Muscle layer of colon (tissue), 2 donors: ENCODE results near the gene B3GAT2.

Source experiments
- H3K27ac ChIP-seq: one replicate; pipeline ENCODE4 v1.7.0; 2013; ENCODE audit warnings: low read depth, mild to moderate bottlenecking, low read length, moderate library complexity
- H3K27me3 ChIP-seq, 2 donors: one replicate each; pipeline ENCODE4 v1.7.0; 2013; ENCODE audit warnings: low read length in 2 of 2, mild to moderate bottlenecking in 2 of 2; ENCODE audit not compliant: insufficient read depth in 2 of 2, control insufficient read depth in 1 of 2
- H3K36me3 ChIP-seq: one replicate; pipeline ENCODE4 v1.7.0; 2013; ENCODE audit warnings: mild to moderate bottlenecking, low read length; ENCODE audit not compliant: insufficient read depth
- H3K4me1 ChIP-seq: one replicate; pipeline ENCODE4 v1.7.0; 2013; ENCODE audit warnings: mild to moderate bottlenecking, low read length; ENCODE audit not compliant: insufficient read depth
- H3K4me3 ChIP-seq, 2 donors: one replicate each; pipeline ENCODE4 v1.7.0; 2013; ENCODE audit warnings: low read length in 2 of 2, low read depth in 1 of 2, mild to moderate bottlenecking in 1 of 2, moderate library complexity in 1 of 2
- H3K9ac ChIP-seq: one replicate; pipeline ENCODE4 v1.7.0; 2013; ENCODE audit warnings: low read length
- H3K9me3 ChIP-seq: one replicate; pipeline ENCODE4 v1.7.0; 2013; ENCODE audit warnings: mild to moderate bottlenecking, low read length
- donor health status: abdominal sarcoma.
- donor health status: Adenocarcinoma of cecum.

Gene B3GAT2

GRCh38 chr6:70900047-70900446, 56.8 kb downstream of the B3GAT2 start:
- H3K9ac ChIP-seq, result no peak overlapping the region
- H3K9me3 ChIP-seq, result no peaks in the 10 kb centered on the region
- H3K4me3 ChIP-seq, result no peak overlapping the region

GRCh38 chr6:70894001-70894400, 62.9 kb downstream of the B3GAT2 start:
- Histone ChIP-seq H3K4me3 (no peak overlapping the region), H3K9ac (no peak overlapping the region), H3K27ac (no peak overlapping the region), H3K36me3 (no peaks in the 10 kb centered on the region), H3K9me3 (no peaks in the 10 kb centered on the region), H3K4me1 (no peaks in the 10 kb centered on the region), H3K27me3 (no peaks in the 10 kb centered on the region)

More at GRCh38 chr6:70900047-70900446, 56.8 kb downstream of the B3GAT2 start:
- no peaks in the 10 kb centered on the region for H3K4me1 ChIP-seq
- H3K36me3 ChIP-seq, result no peaks in the 10 kb centered on the region
- no peak overlapping the region for H3K27ac ChIP-seq
- H3K27me3 ChIP-seq, result no peaks in the 10 kb centered on the region

GRCh38 chr6:70889270-70889669, 67.6 kb downstream of the B3GAT2 start:
- no peak overlapping the region for H3K27ac ChIP-seq
- H3K36me3 ChIP-seq, result no peaks in the 10 kb centered on the region
- H3K27me3 ChIP-seq, result no peaks in the 10 kb centered on the region
- H3K4me3 ChIP-seq, result no peak overlapping the region
- no peaks in the 10 kb centered on the region for H3K4me1 ChIP-seq
- H3K9me3 ChIP-seq, result no peaks in the 10 kb centered on the region
- no peak overlapping the region for H3K9ac ChIP-seq

GRCh38 chr6:70886661-70887060, 70.2 kb downstream of the B3GAT2 start:
- no peak overlapping the region for H3K9ac ChIP-seq
- no peaks in the 10 kb centered on the region for H3K9me3 ChIP-seq
- no peak overlapping the region for H3K4me3 ChIP-seq
- H3K27ac ChIP-seq, result no peak overlapping the region
- no peaks in the 10 kb centered on the region for H3K27me3 ChIP-seq
- H3K36me3 ChIP-seq, result no peaks in the 10 kb centered on the region
- no peaks in the 10 kb centered on the region for H3K4me1 ChIP-seq

GRCh38 chr6:70886071-70886470, 70.8 kb downstream of the B3GAT2 start:
- Histone ChIP-seq H3K27ac (no peak overlapping the region), H3K4me1 (no peaks in the 10 kb centered on the region), H3K9me3 (no peaks in the 10 kb centered on the region), H3K27me3 (no peaks in the 10 kb centered on the region), H3K9ac (no peak overlapping the region), H3K4me3 (no peak overlapping the region), H3K36me3 (no peaks in the 10 kb centered on the region)

- no peak overlapping the region for H3K27ac ChIP-seq
- H3K9ac ChIP-seq, result no peak overlapping the region
- no peaks in the 10 kb centered on the region for H3K27me3 ChIP-seq
- no peaks in the 10 kb centered on the region for H3K9me3 ChIP-seq
- no peak overlapping the region for H3K4me3 ChIP-seq
- H3K36me3 ChIP-seq, result no peaks in the 10 kb centered on the region
- no peaks in the 10 kb centered on the region for H3K4me1 ChIP-seq
Measured at GRCh38 chr6:70884074-70884983, 72.5 kb downstream of the B3GAT2 start.

GRCh38 chr6:70879496-70879895, 77.4 kb downstream of the B3GAT2 start:
- H3K9ac ChIP-seq, result no peak overlapping the region
- H3K27ac ChIP-seq, result no peak overlapping the region
- no peaks in the 10 kb centered on the region for H3K4me1 ChIP-seq
- no peak overlapping the region for H3K4me3 ChIP-seq
- H3K27me3 ChIP-seq, result no peaks in the 10 kb centered on the region
- H3K36me3 ChIP-seq, result no peaks in the 10 kb centered on the region
- no peaks in the 10 kb centered on the region for H3K9me3 ChIP-seq

- no peaks in the 10 kb centered on the region for H3K27me3 ChIP-seq
- H3K27ac ChIP-seq, result no peak overlapping the region
- no peak overlapping the region for H3K4me3 ChIP-seq
- H3K36me3 ChIP-seq, result no peaks in the 10 kb centered on the region
- H3K9me3 ChIP-seq, result no peaks in the 10 kb centered on the region
- no peak overlapping the region for H3K9ac ChIP-seq
- no peaks in the 10 kb centered on the region for H3K4me1 ChIP-seq
Measured at GRCh38 chr6:70874181-70874913, 82.5 kb downstream of the B3GAT2 start.

GRCh38 chr6:70872469-70872868, 84.4 kb downstream of the B3GAT2 start:
- H3K9me3 ChIP-seq, result no peaks in the 10 kb centered on the region
- H3K27me3 ChIP-seq, result no peaks in the 10 kb centered on the region
- H3K27ac ChIP-seq, result no peak overlapping the region
- no peaks in the 10 kb centered on the region for H3K4me1 ChIP-seq
- H3K9ac ChIP-seq, result no peak overlapping the region
- H3K4me3 ChIP-seq, result no peak overlapping the region
- no peaks in the 10 kb centered on the region for H3K36me3 ChIP-seq

GRCh38 chr6:70864401-70864800, 92.5 kb downstream of the B3GAT2 start:
- Histone ChIP-seq H3K4me1 (no peaks in the 10 kb centered on the region), H3K27ac (no peak overlapping the region), H3K36me3 (peaks cover 3% of the 10 kb centered on the region), H3K27me3 (no peaks in the 10 kb centered on the region), H3K4me3 (no peak overlapping the region), H3K9ac (no peak overlapping the region), H3K9me3 (no peaks in the 10 kb centered on the region)

GRCh38 chr6:70863343-70863742, 93.5 kb downstream of the B3GAT2 start:
- Histone ChIP-seq H3K36me3 (peaks cover 3% of the 10 kb centered on the region), H3K4me3 (no peak overlapping the region), H3K9me3 (no peaks in the 10 kb centered on the region), H3K27ac (no peak overlapping the region), H3K4me1 (no peaks in the 10 kb centered on the region), H3K27me3 (no peaks in the 10 kb centered on the region), H3K9ac (no peak overlapping the region)
